Measurements from ENCODE around the gene SLPI. TPM values are rescaled to one million over a fixed set of nuclear protein-coding genes. Genes with fewer than 3 reads are reported as not detected.

SLPI gene
- total and polyA plus RNA-seq, 8 donors = 4.4 to 51.1 (median 26.7) TPM

DNA sequence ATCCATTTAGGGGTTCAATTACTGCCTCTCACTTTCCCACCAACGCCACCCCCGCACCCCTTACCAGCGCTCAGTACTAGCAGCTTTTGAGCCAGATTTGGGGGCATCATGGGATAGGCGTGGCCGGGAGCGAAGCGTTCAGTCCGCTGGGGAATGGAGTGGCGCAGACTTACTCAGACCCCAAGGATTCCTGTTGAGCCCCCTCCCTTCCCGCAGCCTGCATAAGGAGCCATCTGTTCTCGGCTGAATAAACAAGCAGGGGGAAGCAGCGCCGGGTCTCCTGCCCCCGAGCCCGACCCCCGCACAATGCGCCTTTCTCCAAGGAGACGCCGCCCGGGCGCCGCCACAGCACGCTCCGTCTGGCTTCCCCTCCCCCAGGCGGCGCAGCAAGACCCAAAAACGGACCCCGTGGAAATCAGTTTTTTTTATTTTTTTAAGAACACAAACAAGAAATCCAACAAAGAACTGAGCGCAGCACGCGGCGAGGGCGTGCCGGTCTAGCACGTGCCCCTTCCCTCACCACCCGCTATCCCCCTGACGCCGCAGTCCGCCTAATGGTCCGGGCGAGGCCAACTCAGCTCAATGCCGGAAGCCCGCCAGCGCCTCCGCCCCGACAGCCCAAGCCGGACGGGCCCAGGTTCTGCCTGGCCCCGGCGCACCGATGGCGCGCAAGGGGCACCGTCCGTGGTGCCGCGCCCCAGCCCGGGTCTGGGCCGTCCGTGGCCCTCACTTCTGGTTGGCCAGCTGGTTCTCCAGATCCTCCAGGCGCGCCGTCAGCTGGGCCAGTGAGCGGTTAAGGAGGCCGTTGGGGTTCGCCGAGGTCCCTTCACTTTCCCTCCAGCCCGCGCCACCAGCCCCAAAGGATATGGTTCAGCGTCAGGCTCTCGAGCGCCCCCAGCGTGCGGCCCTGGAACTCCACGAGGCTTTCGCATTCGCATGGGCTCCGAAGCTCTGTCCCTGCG lies 39.0 kb upstream of the SLPI start:
- Histone ChIP-seq H3K4me3 (peak overlapping the region; percentile 28 to 77 (median 54)), H3K9me3 (no peaks in the 10 kb centered on the region), H3K27me3 (no peaks in the 10 kb centered on the region), H3K36me3 (no peaks in the 10 kb centered on the region), H3K27ac (peak overlapping the region in 3 of 4 donors; percentile 48 to 69 (median 58)), H3K4me1 (peaks cover 0 to 5% (median 0%) of the 10 kb centered on the region in 3 donors)
- intact Hi-C loops (cut with DNase I) = loop anchor here in 1 of 3 donors (5.0 kb wide), 1 partner anchor 191 kb away; the partner anchor contains the start of gene KCNS1
- peak; percentile 77 to 97 (median 88) for DNase-seq
- peak; percentile 86 to 92 (median 92) for ATAC-seq
- WGBS, 2 donors = 8% methylated on average over 66 to 79 of the region's 79 CpGs
- no peak for FAIRE-seq
- peak; percentile 92 to 98 (median 96) for TF ChIP-seq CTCF (IDR thresholded peaks at IDR 0.05)

GRCh38 chr20:45292343-45292742 lies 38.0 kb upstream of the SLPI start:
- FAIRE-seq = no peak
- no peaks in the 10 kb centered on the region for H3K36me3 ChIP-seq
- 89 to 92% methylated on average over 2 of the region's 2 CpGs for WGBS, 2 donors
- TF ChIP-seq CTCF (IDR thresholded peaks at IDR 0.05) = no peak
- peaks cover 0 to 5% (median 0%) of the 10 kb centered on the region in 3 donors for H3K4me1 ChIP-seq
- intact Hi-C loops (cut with DNase I) = loop anchor here in 1 of 3 donors (5.0 kb wide), 1 partner anchor 190 kb away; the partner anchor contains the start of gene KCNS1
- no peak overlapping the region for H3K27ac ChIP-seq
- no peaks in the 10 kb centered on the region for H3K27me3 ChIP-seq
- DNase-seq = no peak
- no peak overlapping the region for H3K4me3 ChIP-seq
- ATAC-seq = no peak
- no peaks in the 10 kb centered on the region for H3K9me3 ChIP-seq

- H3K9me3 ChIP-seq = no peaks in the 10 kb centered on the region
- H3K4me3 ChIP-seq = no peak overlapping the region
- TF ChIP-seq CTCF (IDR thresholded peaks at IDR 0.05) = no peak
- H3K27ac ChIP-seq = no peak overlapping the region
- intact Hi-C loops (cut with DNase I) = loop anchor here in 1 of 3 donors (5.0 kb wide), 1 partner anchor 189 kb away; the partner anchor contains the start of gene KCNS1
- peaks cover 0 to 5% (median 0%) of the 10 kb centered on the region in 3 donors for H3K4me1 ChIP-seq
- H3K27me3 ChIP-seq = no peaks in the 10 kb centered on the region
- no peak for FAIRE-seq
- H3K36me3 ChIP-seq = no peaks in the 10 kb centered on the region
- DNase-seq = no peak
- 78 to 81% methylated on average over 9 of the region's 9 CpGs for WGBS, 2 donors
- ATAC-seq = no peak
These were observed 37.2 kb upstream of the SLPI start for GRCh38 chr20:45291526-45291925.

DNA sequence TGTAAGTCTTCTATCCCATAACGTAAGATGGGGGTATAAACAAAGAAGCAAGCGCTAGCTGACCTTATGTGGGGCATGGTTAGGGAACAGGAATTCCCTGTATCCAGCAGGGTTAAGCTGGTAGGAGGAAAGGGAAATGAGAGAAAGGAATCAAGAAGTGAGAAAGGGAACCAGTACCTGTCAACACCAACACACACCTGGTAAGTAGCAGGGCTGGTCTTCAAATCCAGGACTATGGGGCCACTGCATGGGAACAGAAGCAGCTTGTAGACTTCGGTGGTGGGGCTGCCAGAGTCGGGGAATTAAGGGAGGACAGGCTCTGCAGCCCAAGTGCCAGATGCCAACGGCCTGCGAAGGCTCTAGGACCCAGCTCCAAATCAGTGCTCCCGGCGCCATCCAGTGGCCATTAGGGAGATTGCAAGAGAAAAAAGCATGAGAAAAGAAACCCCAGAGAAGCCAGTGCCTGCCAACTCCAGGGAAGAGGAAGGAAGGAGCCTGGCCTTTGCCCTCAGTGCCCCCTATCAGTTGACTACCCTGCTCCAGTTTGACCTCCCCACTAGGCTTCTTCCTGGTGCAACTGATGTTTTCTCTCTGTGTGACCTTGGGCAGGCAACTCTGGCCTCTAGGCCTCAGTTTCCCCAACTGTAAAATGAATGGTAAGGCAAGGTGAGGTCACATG lies 36.5 kb upstream of the SLPI start:
- no peak for FAIRE-seq
- intact Hi-C loops (cut with DNase I) = loop anchor here in 1 of 3 donors (5.0 kb wide), 1 partner anchor 189 kb away; the partner anchor contains the start of gene KCNS1
- peak; percentile 71 to 92 (median 84) for DNase-seq

More for the DNA sequence above, 36.5 kb upstream of the SLPI start:
- Histone ChIP-seq H3K27me3 (no peaks in the 10 kb centered on the region), H3K9me3 (no peaks in the 10 kb centered on the region), H3K4me1 (peaks cover 0 to 5% (median 0%) of the 10 kb centered on the region in 3 donors), H3K4me3 (no peak overlapping the region), H3K36me3 (no peaks in the 10 kb centered on the region), H3K27ac (no peak overlapping the region)
- peak; percentile 62 to 89 (median 80) for ATAC-seq
- WGBS, 2 donors = 17 to 19% methylated on average over 8 of the region's 8 CpGs
- TF ChIP-seq CTCF (IDR thresholded peaks at IDR 0.05) = peak; percentile 78 to 84 (median 80)
